Measurements from ENCODE around the gene ALG12.
A peak's percentile ranks its signal among the peaks of the same experiment; 100 is the strongest.

Gene ALG12

DNA sequence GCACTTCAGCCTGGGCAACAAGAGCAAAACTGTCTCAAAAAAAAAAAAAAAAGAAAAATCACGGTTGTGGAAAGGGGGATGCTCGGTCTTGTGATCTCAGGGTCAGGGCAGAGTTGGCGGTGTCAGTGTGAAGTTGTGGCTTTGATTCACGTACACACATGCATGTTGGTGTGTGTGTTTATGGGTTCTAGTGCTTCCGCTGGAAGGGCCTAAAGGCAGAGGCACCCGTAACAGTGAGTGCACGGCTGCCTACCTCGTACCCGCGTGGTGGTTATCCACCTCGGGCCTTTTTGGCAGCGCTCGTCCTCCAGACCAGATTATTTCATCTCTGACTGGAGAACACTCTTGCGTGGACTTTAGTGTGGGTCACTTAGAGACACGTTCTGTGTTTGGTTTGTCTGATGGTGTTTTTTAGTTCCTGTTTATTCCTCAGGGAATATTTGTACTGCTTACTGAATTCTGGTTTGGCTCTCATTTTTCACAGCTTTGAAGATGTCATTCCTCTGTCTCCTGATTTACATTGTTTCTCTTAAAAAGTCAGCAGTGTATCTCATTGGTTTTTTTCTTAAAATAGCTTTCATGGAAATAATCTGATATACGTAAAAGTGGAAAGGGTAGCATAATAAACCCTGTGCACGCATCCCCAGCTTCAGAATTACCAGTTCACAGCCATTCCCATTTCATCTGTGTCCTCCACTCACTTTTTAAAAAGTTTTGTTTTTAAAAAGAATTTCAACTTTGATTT, 49.0 kb downstream of the ALG12 start:
- peaks cover 38% of the 10 kb centered on the region for H3K4me1 Mint-ChIP-seq
- no peak for DNase-seq
- H3K27ac Mint-ChIP-seq, result no peak overlapping the region

GRCh38 chr22:49867303-49868265, 50.7 kb downstream of the ALG12 start:
- no peak for DNase-seq
- Mint-ChIP-seq H3K4me3 (peak overlapping the region in 1 of 2 donors; percentile 3), H3K4me1 (peaks cover 53% of the 10 kb centered on the region)

More for the DNA sequence above, 49.0 kb downstream of the ALG12 start:
- ATAC-seq, result no peak
- Mint-ChIP-seq H3K4me3 (no peak overlapping the region), H3K9me3 (peaks cover 22 to 27% of the 10 kb centered on the region in 2 donors), H3K27me3 (no peaks in the 10 kb centered on the region)

GRCh38 chr22:49866646-49867045, 51.6 kb downstream of the ALG12 start:
- DNase-seq (no peak), ATAC-seq (no peak)
- Mint-ChIP-seq H3K4me1 (peaks cover 59% of the 10 kb centered on the region), H3K9me3 (peaks cover 22 to 27% of the 10 kb centered on the region in 2 donors), H3K27me3 (no peaks in the 10 kb centered on the region), H3K4me3 (no peak overlapping the region), H3K27ac (no peak overlapping the region)

More at GRCh38 chr22:49867303-49868265, 50.7 kb downstream of the ALG12 start:
- Mint-ChIP-seq H3K27me3 (no peaks in the 10 kb centered on the region), H3K27ac (peak overlapping the region in 1 of 2 donors; percentile 80), H3K9me3 (peaks cover 22 to 27% of the 10 kb centered on the region in 2 donors)
- ATAC-seq, result no peak

- no peak for DNase-seq
- Mint-ChIP-seq H3K27me3 (no peaks in the 10 kb centered on the region), H3K27ac (no peak overlapping the region), H3K9me3 (peaks cover 22 to 27% of the 10 kb centered on the region in 2 donors), H3K4me1 (peaks cover 64% of the 10 kb centered on the region), H3K4me3 (no peak overlapping the region)
- ATAC-seq, result no peak
Measured at GRCh38 chr22:49866134-49866533, 52.1 kb downstream of the ALG12 start.

GRCh38 chr22:49865156-49865555, 53.1 kb downstream of the ALG12 start:
- ATAC-seq, result no peak
- Mint-ChIP-seq H3K9me3 (peaks cover 22 to 27% of the 10 kb centered on the region in 2 donors), H3K27ac (no peak overlapping the region), H3K4me1 (peaks cover 61% of the 10 kb centered on the region), H3K4me3 (no peak overlapping the region), H3K27me3 (no peaks in the 10 kb centered on the region)
- no peak for DNase-seq

DNA sequence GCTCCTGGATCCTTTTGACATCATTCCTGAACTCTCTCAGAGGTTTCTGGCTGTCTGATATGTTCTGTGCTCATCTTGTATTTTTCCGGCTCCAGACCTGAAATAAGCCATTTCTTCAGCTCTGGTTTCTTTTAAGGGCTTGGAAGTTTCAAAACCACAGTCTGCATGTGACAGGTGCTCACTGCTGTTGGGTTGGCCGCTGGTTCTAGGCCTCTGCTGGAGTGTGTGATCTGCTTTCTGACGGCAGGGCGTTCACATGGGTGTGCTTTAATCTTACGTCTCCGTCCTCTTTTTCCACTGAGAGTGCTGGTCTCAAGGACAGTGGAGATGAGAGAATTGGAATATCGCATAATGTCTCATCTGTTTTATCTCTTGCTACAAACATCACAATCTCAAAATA, 54.3 kb downstream of the ALG12 start:
- ATAC-seq (no peak), DNase-seq (no peak)
- no peaks in the 10 kb centered on the region for H3K27me3 Mint-ChIP-seq
- peaks cover 14 to 18% of the 10 kb centered on the region in 2 donors for H3K9me3 Mint-ChIP-seq
- H3K27ac Mint-ChIP-seq, result peak overlapping the region in 1 of 2 donors; percentile 36
- no peak overlapping the region for H3K4me3 Mint-ChIP-seq
- H3K4me1 Mint-ChIP-seq, result peaks cover 58% of the 10 kb centered on the region

GRCh38 chr22:49862496-49862776, 55.8 kb downstream of the ALG12 start:
- peaks cover 55% of the 10 kb centered on the region for H3K4me1 Mint-ChIP-seq
- no peaks in the 10 kb centered on the region for H3K27me3 Mint-ChIP-seq
- no peak for ATAC-seq
- H3K27ac Mint-ChIP-seq, result no peak overlapping the region
- H3K9me3 Mint-ChIP-seq, result peaks cover 10 to 14% of the 10 kb centered on the region in 2 donors
- no peak for DNase-seq
- H3K4me3 Mint-ChIP-seq, result no peak overlapping the region

GRCh38 chr22:49861642-49862495, 56.4 kb downstream of the ALG12 start:
- Mint-ChIP-seq H3K9me3 (peaks cover 5 to 14% of the 10 kb centered on the region in 2 donors), H3K27me3 (no peaks in the 10 kb centered on the region), H3K4me3 (no peak overlapping the region), H3K4me1 (peaks cover 52% of the 10 kb centered on the region), H3K27ac (no peak overlapping the region)
- DNase-seq (no peak), ATAC-seq (no peak)

- ATAC-seq (no peak), DNase-seq (no peak)
- Mint-ChIP-seq H3K4me1 (peaks cover 65% of the 10 kb centered on the region), H3K27ac (no peak overlapping the region), H3K4me3 (no peak overlapping the region), H3K9me3 (no peaks in the 10 kb centered on the region), H3K27me3 (no peaks in the 10 kb centered on the region)
Measured at GRCh38 chr22:49858827-49859226, 59.4 kb downstream of the ALG12 start.

DNA sequence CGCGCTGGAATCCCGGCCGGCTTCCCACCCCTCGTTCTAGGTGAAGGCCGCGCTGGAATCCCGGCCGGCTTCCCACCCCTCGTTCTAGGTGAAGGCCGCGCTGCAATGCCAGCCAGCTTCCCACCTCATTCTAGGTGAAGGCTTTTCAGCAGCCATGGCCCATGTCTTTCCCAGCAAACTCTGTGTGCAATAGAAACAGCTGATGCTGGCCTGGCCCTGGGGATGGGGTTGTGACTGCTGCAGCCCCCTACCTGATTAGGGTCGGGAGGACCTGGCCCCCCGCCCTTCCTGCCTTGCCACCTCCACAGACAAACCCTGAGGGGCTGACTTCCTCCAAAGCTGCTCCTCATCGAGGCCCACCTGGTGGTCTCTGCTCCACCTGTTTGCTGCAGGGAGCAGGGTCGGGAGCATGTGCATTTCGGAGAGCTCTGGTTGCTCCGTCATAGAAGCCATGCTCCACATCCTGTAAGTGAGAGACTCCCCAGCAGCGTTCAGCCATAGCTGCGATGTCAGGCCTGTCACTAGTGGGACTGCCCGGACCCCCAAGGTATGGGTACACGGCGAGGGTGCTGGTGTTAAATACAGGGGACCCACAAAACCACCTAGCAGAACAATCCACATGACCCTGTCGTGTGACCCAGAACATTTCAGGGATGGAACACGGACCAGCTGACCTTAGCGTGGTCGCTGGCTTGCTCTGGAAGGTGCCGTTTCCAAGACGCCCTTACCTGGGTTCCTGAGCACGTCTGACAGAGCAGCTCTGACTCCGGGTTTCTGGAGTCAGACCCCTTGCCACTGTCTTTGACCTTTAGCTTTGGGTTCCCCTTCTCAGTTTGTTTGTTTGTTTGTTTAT, 61.2 kb downstream of the ALG12 start:
- Mint-ChIP-seq H3K4me3 (peak overlapping the region in 1 of 2 donors; percentile 21), H3K27me3 (peaks cover under 1% of the 10 kb centered on the region), H3K27ac (peak overlapping the region in 1 of 2 donors; percentile 46), H3K9me3 (no peaks in the 10 kb centered on the region), H3K4me1 (peaks cover 61% of the 10 kb centered on the region)
- DNase-seq (no peak), ATAC-seq (no peak)

DNA sequence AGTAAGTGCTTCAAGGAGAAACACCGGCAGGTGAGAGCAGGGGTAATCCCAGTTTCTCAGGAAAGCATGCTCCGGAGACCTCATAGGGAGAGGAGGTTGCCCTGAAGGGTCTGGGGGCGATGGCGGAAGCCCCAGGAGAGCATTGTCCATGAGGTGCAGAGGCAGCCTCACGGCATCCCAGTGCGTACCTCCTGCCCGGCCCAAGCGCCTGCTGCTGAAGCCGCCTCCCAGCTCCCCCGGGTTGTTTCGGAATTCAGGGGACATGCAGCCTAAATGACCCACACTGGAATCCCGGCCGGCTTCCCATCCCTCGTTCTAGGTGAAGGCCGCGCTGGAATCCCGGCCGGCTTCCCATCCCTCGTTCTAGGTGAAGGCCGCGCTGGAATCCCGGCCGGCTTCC, 61.9 kb downstream of the ALG12 start:
- peaks cover 61% of the 10 kb centered on the region for H3K4me1 Mint-ChIP-seq
- H3K27me3 Mint-ChIP-seq, result peaks cover 7% of the 10 kb centered on the region
- DNase-seq (no peak), ATAC-seq (no peak)
- H3K4me3 Mint-ChIP-seq, result peak overlapping the region; percentile 92 to 99
- H3K9me3 Mint-ChIP-seq, result no peaks in the 10 kb centered on the region
- no peak overlapping the region for H3K27ac Mint-ChIP-seq

GRCh38 chr22:49855251-49855911, 62.9 kb downstream of the ALG12 start:
- Mint-ChIP-seq H3K9me3 (no peaks in the 10 kb centered on the region), H3K4me3 (peak overlapping the region; percentile 92 to 99), H3K27me3 (peaks cover 17% of the 10 kb centered on the region), H3K4me1 (peaks cover 63% of the 10 kb centered on the region), H3K27ac (peak overlapping the region in 1 of 2 donors; percentile 98)
- DNase-seq, result no peak
- no peak for ATAC-seq

DNA sequence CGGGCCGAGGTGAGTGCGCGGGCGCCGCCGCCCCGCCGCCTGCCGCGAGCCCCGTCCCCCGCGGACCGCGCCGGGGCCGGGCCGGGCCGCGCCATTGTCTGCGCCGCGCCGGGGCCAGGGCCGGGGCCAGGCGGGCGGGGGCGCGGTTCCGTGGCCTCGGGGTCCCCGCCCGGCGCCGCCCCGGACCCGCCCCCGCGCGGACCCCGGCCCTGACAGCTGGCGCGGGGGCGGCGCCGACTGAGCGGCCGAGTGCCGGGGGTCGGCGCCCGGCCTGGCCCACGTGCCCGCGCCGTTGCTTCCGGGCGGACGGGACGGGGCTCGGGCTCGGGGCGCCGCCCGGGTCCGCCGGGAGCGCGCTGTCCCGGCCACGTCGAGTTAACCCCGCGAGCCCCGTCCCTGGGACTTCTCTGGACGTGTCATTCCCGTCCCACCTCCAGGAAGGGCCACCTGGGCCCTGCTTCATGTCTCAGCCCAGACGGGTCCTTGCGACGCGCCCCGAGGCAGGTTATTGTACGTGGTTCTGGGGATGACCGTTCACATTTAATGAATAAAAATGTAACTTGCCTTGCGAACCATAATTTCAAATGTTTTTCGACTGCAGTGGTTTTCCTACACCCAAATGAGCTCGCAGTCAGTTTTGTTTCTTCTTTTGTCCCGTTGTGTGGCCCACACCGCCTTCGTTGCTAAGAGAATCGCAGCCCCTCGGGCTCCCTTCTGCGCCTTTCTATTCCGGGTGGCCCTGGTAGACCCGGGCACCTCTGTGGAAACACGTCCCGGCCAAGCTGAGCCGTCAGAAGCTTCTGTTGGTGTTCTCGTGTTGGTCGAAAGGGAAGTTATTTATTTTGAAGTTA, 64.0 kb downstream of the ALG12 start:
- Mint-ChIP-seq H3K4me1 (peaks cover 64% of the 10 kb centered on the region), H3K9me3 (no peaks in the 10 kb centered on the region), H3K4me3 (peak overlapping the region; percentile 92 to 99), H3K27me3 (peaks cover 25% of the 10 kb centered on the region), H3K27ac (peak overlapping the region; percentile 93 to 98)
- peak; percentile 47 for ATAC-seq
- peak; percentile 29 to 44 for DNase-seq

Measured in stimulated activated naive CD8-positive, alpha-beta T cell treated with anti-CD3 and anti-CD28 coated beads, Interleukin-15, amount 100 ng/mL, for 72 hours (primary cell).